Measurements from ENCODE around the gene ASB8. TPM values are rescaled to one million over a fixed set of nuclear protein-coding genes. Genes with fewer than 3 reads are reported as not detected.

Gene ASB8
- total RNA-seq, 2 experiments from 2014 or later, result 28.8 to 33.0 TPM

DNA sequence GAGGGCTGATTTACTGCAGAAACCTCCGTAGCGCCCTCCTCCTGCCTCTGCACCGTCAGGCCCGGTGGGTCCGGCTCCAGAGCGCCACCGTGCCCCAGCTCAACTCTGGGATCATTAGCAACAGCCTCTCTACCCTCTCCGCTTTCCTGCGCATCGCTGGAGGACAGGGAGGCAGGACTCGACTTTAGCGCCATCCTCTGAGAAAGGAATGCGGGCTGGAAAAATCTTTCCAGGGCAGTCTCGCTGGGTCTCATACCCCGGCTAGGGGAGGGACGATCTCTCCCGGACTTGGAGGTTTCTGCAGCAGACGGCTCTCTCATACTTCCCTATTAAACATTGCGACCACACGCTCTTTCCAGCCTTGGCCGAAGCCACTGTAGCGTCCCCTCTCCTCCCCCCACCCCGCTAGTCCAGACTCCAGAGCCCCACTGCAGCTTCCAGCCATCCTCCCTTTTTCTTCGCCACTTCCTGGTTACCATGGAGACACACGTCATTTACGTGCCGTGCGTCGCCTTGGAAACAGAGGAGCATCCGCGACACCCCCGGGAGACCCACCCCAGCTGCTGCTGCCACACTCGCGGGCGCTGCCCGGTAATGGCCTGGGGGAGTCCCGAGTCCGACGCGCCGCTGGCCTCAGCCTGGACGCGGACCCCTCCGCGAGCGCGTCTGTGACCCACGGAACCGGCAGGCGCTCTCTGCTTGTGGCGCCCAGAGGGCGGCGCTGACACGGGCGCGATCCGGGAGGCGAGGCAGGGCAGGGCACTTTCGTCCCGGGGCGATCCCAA is 26.0 kb upstream of the ASB8 start, which contains the start of gene CCDC184:
TSS of gene CCDC184 (plus strand) at position 554 of the 785 bp plus-strand sequence. CDS start 479 bp downstream, outside the sequence.
- ChIA-PET CTCF (interaction anchor here (0.8 to 2.3 kb wide), 12 partner anchors 10 to 435 kb away, joined by 3 to 15 read pairs (median 4); partner anchors contain the start of gene ASB8), POLR2A (interaction anchor here (0.6 to 0.9 kb wide), 2 partner anchors 64 to 417 kb away, joined by 3 to 4 read pairs; partner anchors contain the start of gene PFKM)
- peak; percentile 78 for DNase-seq
- Mint-ChIP-seq H3K4me3 (peak within 1 kb of the TSS; percentile 81), H3K36me3 (ENCODE audit: low read depth) (no peaks in the 10 kb centered on the region), H3K4me1 (peaks cover 20% of the 10 kb centered on the region), H3K27me3 (peaks cover 34% of the 10 kb centered on the region), H3K9me3 (ENCODE audit: low read depth) (no peaks in the 10 kb centered on the region), H3K27ac (peak within 1 kb of the TSS; percentile 31)
- intact Hi-C loops (cut with DNase I, micrococcal nuclease), result loop anchor here (1.0 to 10.0 kb wide), 9 partner anchors 15 to 478 kb away; partner anchors contain the start of genes ASB8 (in 2 of the 2), COL2A1 (in 2 of the 2), RPAP3 (in 1 of the 2) and TMEM106C (in 1 of the 2)
- ATAC-seq, result peak; percentile 80

DNA sequence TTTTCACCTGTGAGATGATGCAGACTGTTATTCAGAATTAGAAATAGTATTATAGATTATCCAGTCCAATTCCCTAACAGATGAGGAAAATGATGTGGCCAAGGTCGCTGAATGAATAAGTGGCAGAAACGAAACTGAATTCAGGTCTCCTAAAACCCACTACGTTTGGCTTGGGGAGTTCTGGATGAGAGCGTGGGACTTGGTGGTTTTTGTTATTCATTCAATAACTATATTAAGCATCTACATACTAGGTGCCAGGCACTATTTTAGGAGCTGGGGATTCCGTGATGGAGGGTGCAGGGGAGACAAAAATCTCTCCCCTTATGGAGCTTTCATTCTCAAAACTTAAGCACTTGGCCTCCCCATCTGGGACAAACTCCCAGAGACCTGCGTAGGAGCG is 25.3 kb upstream of the ASB8 start:
- H3K36me3 Mint-ChIP-seq (ENCODE audit: low read depth), result no peaks in the 10 kb centered on the region
- intact Hi-C loops (cut with DNase I, micrococcal nuclease), result loop anchor here (1.0 to 10.0 kb wide), 9 partner anchors 16 to 478 kb away; partner anchors contain the start of genes ASB8 (in 2 of the 2), COL2A1 (in 2 of the 2), RPAP3 (in 1 of the 2) and TMEM106C (in 1 of the 2)
- H3K4me1 Mint-ChIP-seq, result peaks cover 20% of the 10 kb centered on the region
- peaks cover 36% of the 10 kb centered on the region for H3K27me3 Mint-ChIP-seq
- ChIA-PET POLR2A (interaction anchor here (0.9 kb wide), 1 partner anchor 64 kb away, joined by 3 read pairs; the partner anchor contains the start of gene PFKM), CTCF (interaction anchor here (0.5 to 2.3 kb wide), 12 partner anchors 9 to 436 kb away, joined by 3 to 15 read pairs (median 4); partner anchors contain the start of gene ASB8)
- H3K9me3 Mint-ChIP-seq (ENCODE audit: low read depth), result no peaks in the 10 kb centered on the region
- DNase-seq, result no peak
- peak overlapping the region; percentile 81 for H3K4me3 Mint-ChIP-seq
- H3K27ac Mint-ChIP-seq, result no peak overlapping the region
- no peak for ATAC-seq

DNA sequence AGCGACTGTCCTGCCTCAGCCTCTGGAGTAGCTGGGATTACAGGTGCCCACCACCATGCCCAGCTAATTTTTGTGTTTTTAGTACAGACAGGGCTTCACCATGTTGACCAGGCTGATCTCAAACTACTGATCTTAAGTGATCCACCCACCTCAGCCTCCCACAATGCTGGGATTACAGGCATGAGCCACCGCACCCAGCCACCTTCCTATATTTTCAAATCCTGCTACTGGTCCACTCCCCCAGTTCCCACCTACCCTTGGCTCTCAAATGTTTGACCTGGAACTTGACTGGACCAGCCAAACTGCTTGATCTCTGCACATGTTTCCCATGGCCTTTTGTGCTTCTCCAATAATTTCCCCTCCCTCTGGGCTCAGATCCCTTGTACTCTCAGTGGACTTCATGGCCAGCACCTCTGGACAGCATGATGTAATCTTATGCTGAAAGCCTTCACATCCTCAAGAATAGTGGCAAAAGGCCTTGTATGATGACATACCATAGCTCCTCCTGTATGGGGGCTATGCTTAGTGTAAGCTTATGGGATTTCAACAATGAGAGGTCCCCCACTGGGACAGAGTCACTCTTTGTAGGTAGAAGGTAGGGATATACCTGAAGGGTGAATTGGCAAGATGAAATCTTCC is 23.7 kb upstream of the ASB8 start:
- CTCF ChIA-PET, result interaction anchor here (0.6 to 1.4 kb wide), 4 partner anchors 9 to 437 kb away, joined by 3 to 5 read pairs (median 4); no protein-coding TSS in a partner anchor
- no peak for ATAC-seq
- intact Hi-C loops (cut with DNase I, micrococcal nuclease), result loop anchor here (5.0 to 10.0 kb wide), 4 partner anchors 176 to 476 kb away; partner anchors contain the start of genes COL2A1 (in 2 of the 2) and RPAP3 (in 1 of the 2)

DNA sequence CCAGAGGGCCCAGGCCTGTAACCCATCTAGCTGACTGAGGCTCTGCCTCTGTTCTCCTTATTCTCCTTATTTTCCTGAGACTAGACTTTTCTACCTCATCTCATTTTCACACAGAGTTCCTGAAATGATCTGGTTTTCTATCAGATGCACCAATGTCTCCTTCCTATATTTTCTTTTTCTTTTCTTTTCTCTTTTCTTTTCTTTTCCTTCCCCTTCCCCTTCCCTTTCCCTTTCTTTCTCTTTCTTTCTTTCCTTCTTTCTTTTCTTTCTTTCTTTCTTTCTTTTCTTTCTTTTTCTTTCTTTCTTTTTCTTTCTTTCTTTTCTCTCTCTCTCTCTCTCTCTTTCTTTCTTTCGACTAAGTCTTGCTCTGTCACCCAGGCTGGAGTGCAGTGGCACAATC is 23.1 kb upstream of the ASB8 start:
- no peaks in the 10 kb centered on the region for H3K36me3 Mint-ChIP-seq (ENCODE audit: low read depth)

More for the DNA sequence above, 23.7 kb upstream of the ASB8 start:
- Mint-ChIP-seq H3K36me3 (ENCODE audit: low read depth) (no peaks in the 10 kb centered on the region), H3K9me3 (ENCODE audit: low read depth) (no peaks in the 10 kb centered on the region), H3K27me3 (peaks cover 33% of the 10 kb centered on the region), H3K27ac (no peak overlapping the region), H3K4me1 (peaks cover 20% of the 10 kb centered on the region), H3K4me3 (no peak overlapping the region)
- POLR2A ChIA-PET, result no interaction called here
- DNase-seq, result no peak

DNA sequence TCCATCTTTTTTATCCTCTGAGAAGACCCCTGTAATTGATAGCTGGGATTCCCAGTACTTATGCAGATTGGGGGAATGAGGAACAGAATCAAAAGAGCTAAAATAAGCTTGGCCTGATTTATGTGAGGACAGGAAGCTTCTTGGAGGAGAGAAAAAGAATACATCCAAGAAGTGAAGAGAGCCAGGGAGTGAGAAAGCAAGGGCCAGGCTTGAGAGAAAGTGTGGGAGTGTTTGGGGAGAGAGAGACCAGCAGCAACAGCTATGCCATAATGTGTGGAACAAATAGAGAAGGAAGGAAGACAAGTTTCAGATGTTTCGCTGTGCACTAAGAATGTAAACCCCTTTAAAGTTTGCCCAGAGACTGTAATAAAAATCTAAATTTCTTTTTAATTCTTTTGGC is 22.2 kb upstream of the ASB8 start:
- H3K27me3 Mint-ChIP-seq, result peaks cover 18% of the 10 kb centered on the region
- H3K27ac Mint-ChIP-seq, result no peak overlapping the region
- H3K4me1 Mint-ChIP-seq, result peaks cover 23% of the 10 kb centered on the region
- CTCF ChIA-PET, result interaction anchor here (0.6 to 1.9 kb wide), 10 partner anchors 8 to 799 kb away, joined by 3 to 8 read pairs (median 4); no protein-coding TSS in a partner anchor
- H3K9me3 Mint-ChIP-seq (ENCODE audit: low read depth), result no peaks in the 10 kb centered on the region
- POLR2A ChIA-PET, result no interaction called here
- no peak overlapping the region for H3K4me3 Mint-ChIP-seq
- no peak for DNase-seq
- ATAC-seq, result no peak
- H3K36me3 Mint-ChIP-seq (ENCODE audit: low read depth), result no peaks in the 10 kb centered on the region
- intact Hi-C loops (cut with DNase I, micrococcal nuclease), result no loop called here

More for the DNA sequence above, 23.1 kb upstream of the ASB8 start:
- Mint-ChIP-seq H3K27me3 (peaks cover 27% of the 10 kb centered on the region), H3K4me1 (peaks cover 23% of the 10 kb centered on the region), H3K9me3 (ENCODE audit: low read depth) (no peaks in the 10 kb centered on the region), H3K27ac (no peak overlapping the region), H3K4me3 (no peak overlapping the region)
- no peak for DNase-seq
- intact Hi-C loops (cut with DNase I, micrococcal nuclease), result loop anchor here (5.0 to 10.0 kb wide), 4 partner anchors 176 to 476 kb away; partner anchors contain the start of genes COL2A1 (in 2 of the 2) and RPAP3 (in 1 of the 2)
- ChIA-PET POLR2A (no interaction called here), CTCF (interaction anchor here (1.4 kb wide), 3 partner anchors 9 to 440 kb away, joined by 3 to 5 read pairs (median 3); no protein-coding TSS in a partner anchor)
- ATAC-seq, result no peak

DNA sequence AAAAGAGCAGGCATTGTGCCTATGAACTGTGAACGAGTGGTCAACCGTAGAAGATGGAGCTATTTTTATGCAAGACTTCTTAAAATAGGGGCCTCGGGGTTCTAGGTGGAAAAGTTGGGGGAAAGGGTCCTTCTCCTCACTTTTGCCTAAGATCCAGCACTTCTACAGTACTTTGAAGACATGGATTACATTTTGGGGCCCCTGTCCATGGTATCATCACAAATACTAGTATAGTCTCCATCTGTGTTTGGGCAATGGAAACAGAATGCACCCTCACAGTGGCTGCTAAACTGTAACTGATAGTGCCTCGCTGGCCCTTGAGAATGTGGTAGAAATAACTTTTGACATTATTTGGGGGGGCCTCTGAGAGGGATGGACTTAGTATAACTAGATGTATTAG is 20.7 kb upstream of the ASB8 start:
- ATAC-seq (no peak), DNase-seq (no peak)
- CTCF ChIA-PET, result interaction anchor here (1.1 to 1.9 kb wide), 3 partner anchors 11 to 436 kb away, joined by 3 to 7 read pairs (median 5); no protein-coding TSS in a partner anchor
- Mint-ChIP-seq H3K9me3 (ENCODE audit: low read depth) (no peaks in the 10 kb centered on the region), H3K4me1 (peaks cover 21% of the 10 kb centered on the region), H3K36me3 (ENCODE audit: low read depth) (no peaks in the 10 kb centered on the region), H3K4me3 (no peak overlapping the region), H3K27ac (no peak overlapping the region), H3K27me3 (peaks cover 14% of the 10 kb centered on the region)
- POLR2A ChIA-PET, result interaction anchor here (0.7 kb wide), 1 partner anchor 291 kb away, joined by 3 read pairs; no protein-coding TSS in a partner anchor
- intact Hi-C loops (cut with DNase I, micrococcal nuclease), result no loop called here

DNA sequence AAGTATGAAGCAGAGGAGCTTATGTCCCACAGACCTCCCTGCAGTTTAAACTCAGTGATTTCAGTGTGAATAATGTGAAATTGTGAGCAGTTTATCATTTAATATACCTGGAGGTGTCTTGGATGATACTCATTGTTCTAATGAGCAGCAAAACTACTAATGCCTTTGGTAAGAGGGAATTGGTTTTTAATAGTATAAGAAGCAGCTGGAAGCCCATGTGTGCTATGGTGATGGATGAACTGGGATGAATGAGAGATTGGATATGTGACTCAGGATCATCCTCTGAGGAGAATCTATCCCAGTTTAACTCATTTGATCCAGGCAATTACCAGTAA is 19.1 kb upstream of the ASB8 start:
- ChIA-PET POLR2A (interaction anchor here (0.6 kb wide), 2 partner anchors 110 to 314 kb away, joined by 3 read pairs; no protein-coding TSS in a partner anchor), CTCF (interaction anchor here (0.7 to 4.4 kb wide), 4 partner anchors 11 to 15 kb away, joined by 3 to 23 read pairs (median 4); no protein-coding TSS in a partner anchor)
- Mint-ChIP-seq H3K4me3 (no peak overlapping the region), H3K4me1 (peaks cover 8% of the 10 kb centered on the region), H3K36me3 (ENCODE audit: low read depth) (no peaks in the 10 kb centered on the region), H3K9me3 (ENCODE audit: low read depth) (no peaks in the 10 kb centered on the region), H3K27ac (no peak overlapping the region), H3K27me3 (peaks cover 10% of the 10 kb centered on the region)
- no peak for DNase-seq
- intact Hi-C loops (cut with DNase I, micrococcal nuclease), result no loop called here
- ATAC-seq, result no peak

DNA sequence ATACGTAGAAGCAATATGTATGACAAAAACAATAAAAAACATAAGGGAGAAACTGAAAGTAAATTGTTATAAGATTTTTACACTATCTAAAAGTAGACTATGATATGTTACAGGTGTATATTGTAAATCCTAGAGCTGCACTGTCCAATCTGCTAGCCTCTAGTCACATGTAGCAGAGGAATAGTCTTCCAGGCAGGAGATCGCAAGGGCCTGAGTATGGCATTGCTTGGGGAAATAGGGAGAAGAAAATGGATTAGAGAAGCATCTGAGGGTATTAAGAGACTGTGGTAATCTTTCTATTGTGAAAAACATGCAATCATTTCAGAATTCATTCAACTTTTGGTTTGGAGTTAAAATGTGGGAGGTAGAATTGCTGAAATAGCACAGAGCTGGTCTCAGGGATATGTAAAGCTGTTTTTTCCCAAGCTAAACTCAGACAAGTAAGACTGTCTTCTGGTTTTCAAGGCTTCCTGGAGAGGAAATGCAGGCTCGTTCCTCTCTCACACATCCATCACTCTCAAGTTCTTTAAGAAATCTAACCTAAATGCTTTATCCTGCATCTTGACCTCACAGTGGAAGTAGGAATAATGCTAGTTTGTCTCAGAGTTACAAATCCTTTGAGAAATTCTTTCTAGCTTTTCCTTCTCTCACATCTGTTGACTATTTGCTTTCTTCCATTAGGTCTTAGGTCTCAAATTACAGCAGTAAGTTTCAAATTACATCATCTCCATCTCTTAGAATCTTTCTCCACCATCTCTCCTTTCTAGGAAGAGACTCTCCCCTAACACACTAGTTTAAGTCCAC is 18.5 kb upstream of the ASB8 start:
- H3K27me3 Mint-ChIP-seq, result peaks cover 6% of the 10 kb centered on the region
- ATAC-seq, result no peak
- H3K9me3 Mint-ChIP-seq (ENCODE audit: low read depth), result no peaks in the 10 kb centered on the region
- DNase-seq, result no peak
- ChIA-PET CTCF (interaction anchor here (0.6 to 4.4 kb wide), 5 partner anchors 11 to 782 kb away, joined by 3 to 23 read pairs (median 3); partner anchors contain the start of gene ARF3), POLR2A (interaction anchor here (0.6 kb wide), 2 partner anchors 110 to 313 kb away, joined by 3 read pairs; no protein-coding TSS in a partner anchor)
- no peak overlapping the region for H3K27ac Mint-ChIP-seq
- H3K36me3 Mint-ChIP-seq (ENCODE audit: low read depth), result no peaks in the 10 kb centered on the region
- H3K4me1 Mint-ChIP-seq, result peaks cover 8% of the 10 kb centered on the region
- intact Hi-C loops (cut with DNase I, micrococcal nuclease), result no loop called here
- no peak overlapping the region for H3K4me3 Mint-ChIP-seq

DNA sequence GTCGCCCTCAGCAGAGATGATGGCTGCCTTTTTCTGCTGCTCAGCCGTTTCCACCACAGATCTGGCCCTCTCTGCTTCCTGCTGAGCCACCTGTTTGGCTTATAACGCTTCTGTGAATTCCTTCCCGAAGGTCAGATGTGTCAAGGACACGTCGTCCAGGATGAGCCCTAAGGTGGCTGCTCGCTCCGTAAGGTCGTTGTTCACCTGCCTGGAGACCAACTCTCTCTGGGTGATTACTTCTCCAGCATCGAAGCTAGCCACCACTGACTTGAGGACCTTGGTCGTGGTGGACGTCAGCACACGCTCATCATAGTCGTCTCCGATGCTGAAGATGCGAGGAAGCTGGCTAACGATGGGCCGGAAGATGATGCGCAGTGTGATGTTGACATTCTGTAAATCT is 11.7 kb upstream of the ASB8 start:
- ATAC-seq (no peak), DNase-seq (no peak)
- Mint-ChIP-seq H3K4me3 (no peak overlapping the region), H3K36me3 (ENCODE audit: low read depth) (no peaks in the 10 kb centered on the region), H3K9me3 (ENCODE audit: low read depth) (no peaks in the 10 kb centered on the region), H3K27ac (no peak overlapping the region), H3K4me1 (no peaks in the 10 kb centered on the region), H3K27me3 (no peaks in the 10 kb centered on the region)
- intact Hi-C loops (cut with DNase I, micrococcal nuclease), result no loop called here
- POLR2A ChIA-PET, result no interaction called here
- CTCF ChIA-PET, result no interaction called here

All from activated CD4-positive, alpha-beta T cell treated with anti-CD3 and anti-CD28 coated beads for 36 hours (primary cell).